K562 (cell line): ENCODE measurements around the gene GOLIM4. TPM values are rescaled to one million over a fixed set of nuclear protein-coding genes. Genes with fewer than 3 reads are reported as not detected.

Experiments
- ARID1B ChIP-seq: fragments of 450-650 bp; IDR thresholded peaks from 2 replicates; pipeline ENCODE4 v1.6.1; 2016; ENCODE audit warnings: antibody characterized with exemption, mild to moderate bottlenecking, inconsistent platforms
- KHSRP ChIP-seq: fragments of 450-650 bp; IDR thresholded peaks from 2 replicates; pipeline ENCODE4 v1.6.1; 2017
- MEIS2 ChIP-seq: fragments of 450-650 bp; IDR thresholded peaks from 2 replicates; pipeline ENCODE4 v1.6.1; 2014; ENCODE audit warnings: mild to moderate bottlenecking; ENCODE audit not compliant: partially characterized antibody
- NBN ChIP-seq: fragments of 450-650 bp; IDR thresholded peaks from 2 replicates; pipeline ENCODE4 v1.6.1; 2016; ENCODE audit warnings: low read depth, mild to moderate bottlenecking
- NCOA1 ChIP-seq: fragments of 450-650 bp; IDR thresholded peaks from 2 replicates; pipeline ENCODE4 v1.6.1; 2016; ENCODE audit warnings: low read depth
- NFIC ChIP-seq: fragments of 450-650 bp; IDR thresholded peaks from 2 replicates; pipeline ENCODE4 v1.6.1; 2017; ENCODE audit warnings: mild to moderate bottlenecking, inconsistent platforms
- NFXL1 ChIP-seq: fragments of 450-650 bp; formaldehyde crosslinking; IDR thresholded peaks from 2 replicates; pipeline ENCODE4 v1.4.0; 2021; ENCODE audit warnings: mild to moderate bottlenecking
- TBP ChIP-seq: optimal IDR thresholded peaks from 2 replicates; pipeline ENCODE3; 2011; ENCODE audit warnings: low read depth, low read length, improper control_type of control experiment
- ZNF124 ChIP-seq: sonication (generic); formaldehyde crosslinking; IDR thresholded peaks from 2 replicates; pipeline ENCODE4 v1.8.1; 2022; ENCODE audit warnings: missing genetic modification reagents
- polyA plus RNA-seq, 8 experiments: library from polyadenylated mRNA; depleted of rRNA in 4 of 8; stranded (reverse) in 5 of 8; unstranded in 3 of 8; fragments of >200 nt; fragmentation: Nextera tagmentation in 2 of 8; fragmentation: Illumina TruSeq in 1 of 8; extraction: Ambion mirVana in 2 of 8; extraction: Trizol in 1 of 8; gene quantifications; 2 replicates each; pipeline versions ENCODE4 v1.2.1 to v1.2.3, GENCODE V29; 2011 to 2014; ENCODE audit warnings: inconsistent platforms in 1 of 8, missing spikeins in 1 of 8
- total RNA-seq, 7 experiments: library from RNA; depleted of rRNA in 6 of 7; stranded (reverse); fragments of >200 nt in 6 of 7; fragmentation: Illumina TruSeq in 2 of 7; extraction: Trizol in 2 of 7; gene quantifications; 2 replicates each; pipeline versions ENCODE4 v1.2.1 to v1.2.3, GENCODE V29; 2011 to 2021; ENCODE audit warnings: low replicate concordance in 1 of 7
- TF ChIP-seq, protein P1 (sequence below), 2 experiments: fragments of 450-650 bp in 1 of 2; sonication (generic) in 1 of 2; formaldehyde crosslinking in 1 of 2; IDR thresholded peaks; 2 replicates each; pipeline versions ENCODE4 v1.7.1 to v1.9.0; 2016 to 2022; ENCODE audit warnings: inconsistent platforms in 1 of 2, mild to moderate bottlenecking in 1 of 2, missing genetic modification reagents in 1 of 2
- TF ChIP-seq, protein P2 (sequence below), 2 experiments: IDR thresholded peaks in 1 of 2; conservative IDR thresholded peaks in 1 of 2; 2 replicates each; pipeline ENCODE4 v1.6.1; 2016; ENCODE audit warnings: low read depth in 2 of 2, mild to moderate bottlenecking in 1 of 2, missing compliant biosample characterization in 1 of 2, missing genetic modification characterization in 1 of 2, moderate library complexity in 1 of 2
- TF ChIP-seq, protein P3 (sequence below), 2 experiments: IDR thresholded peaks; 2 replicates each; pipeline ENCODE4 v1.6.1; 2012; ENCODE audit warnings: improper control_type of control experiment in 2 of 2, low read depth in 2 of 2, low read length in 2 of 2, borderline replicate concordance in 1 of 2
- TF ChIP-seq, protein P4 (sequence below): fragments of 450-650 bp; IDR thresholded peaks from 2 replicates; pipeline ENCODE4 v1.6.1; 2016; ENCODE audit warnings: low read depth, mild to moderate bottlenecking, moderate library complexity

GOLIM4 gene
- total and polyA plus RNA-seq, 9 of the 15 experiments (the other 6 are each of a cell fraction or from before 2014, with no cell fraction given) = 9.3 to 39.4 (median 31.0) TPM

DNA sequence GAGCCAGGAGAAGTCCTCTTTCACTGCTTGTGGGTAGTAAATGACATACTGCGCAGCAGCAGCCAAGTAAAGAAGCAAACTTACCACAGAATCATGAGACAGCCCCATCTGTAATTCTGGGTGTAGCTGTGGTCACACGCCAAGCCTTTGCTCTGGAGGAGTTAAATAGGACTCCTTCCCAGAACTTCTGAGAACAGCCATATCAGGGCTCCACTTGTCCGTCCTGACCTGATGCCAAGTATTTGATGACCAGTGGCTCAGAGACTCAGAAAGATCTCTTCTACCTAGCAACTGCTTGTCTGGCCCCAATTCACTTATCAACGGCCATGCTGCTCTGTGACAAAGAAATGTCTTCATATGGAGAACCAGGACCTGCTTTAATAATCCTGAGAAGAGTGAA is 20.6 kb upstream of the GOLIM4 start (continued):
- TF ChIP-seq, protein P1, sequence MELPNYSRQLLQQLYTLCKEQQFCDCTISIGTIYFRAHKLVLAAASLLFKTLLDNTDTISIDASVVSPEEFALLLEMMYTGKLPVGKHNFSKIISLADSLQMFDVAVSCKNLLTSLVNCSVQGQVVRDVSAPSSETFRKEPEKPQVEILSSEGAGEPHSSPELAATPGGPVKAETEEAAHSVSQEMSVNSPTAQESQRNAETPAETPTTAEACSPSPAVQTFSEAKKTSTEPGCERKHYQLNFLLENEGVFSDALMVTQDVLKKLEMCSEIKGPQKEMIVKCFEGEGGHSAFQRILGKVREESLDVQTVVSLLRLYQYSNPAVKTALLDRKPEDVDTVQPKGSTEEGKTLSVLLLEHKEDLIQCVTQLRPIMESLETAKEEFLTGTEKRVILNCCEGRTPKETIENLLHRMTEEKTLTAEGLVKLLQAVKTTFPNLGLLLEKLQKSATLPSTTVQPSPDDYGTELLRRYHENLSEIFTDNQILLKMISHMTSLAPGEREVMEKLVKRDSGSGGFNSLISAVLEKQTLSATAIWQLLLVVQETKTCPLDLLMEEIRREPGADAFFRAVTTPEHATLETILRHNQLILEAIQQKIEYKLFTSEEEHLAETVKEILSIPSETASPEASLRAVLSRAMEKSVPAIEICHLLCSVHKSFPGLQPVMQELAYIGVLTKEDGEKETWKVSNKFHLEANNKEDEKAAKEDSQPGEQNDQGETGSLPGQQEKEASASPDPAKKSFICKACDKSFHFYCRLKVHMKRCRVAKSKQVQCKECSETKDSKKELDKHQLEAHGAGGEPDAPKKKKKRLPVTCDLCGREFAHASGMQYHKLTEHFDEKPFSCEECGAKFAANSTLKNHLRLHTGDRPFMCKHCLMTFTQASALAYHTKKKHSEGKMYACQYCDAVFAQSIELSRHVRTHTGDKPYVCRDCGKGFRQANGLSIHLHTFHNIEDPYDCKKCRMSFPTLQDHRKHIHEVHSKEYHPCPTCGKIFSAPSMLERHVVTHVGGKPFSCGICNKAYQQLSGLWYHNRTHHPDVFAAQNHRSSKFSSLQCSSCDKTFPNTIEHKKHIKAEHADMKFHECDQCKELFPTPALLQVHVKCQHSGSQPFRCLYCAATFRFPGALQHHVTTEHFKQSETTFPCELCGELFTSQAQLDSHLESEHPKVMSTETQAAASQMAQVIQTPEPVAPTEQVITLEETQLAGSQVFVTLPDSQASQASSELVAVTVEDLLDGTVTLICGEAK (IDR thresholded peaks at IDR 0.05) = no peak
- TF ChIP-seq, protein P1 (CRISPR knock-in tag; IDR thresholded peaks at IDR 0.05) = no peak
- TF ChIP-seq ARID1B (peak; percentile 73), NFXL1 (CRISPR knock-in tag) (no peak), NFIC (peak; percentile 86), NBN (peak; percentile 70; the same call in 1 of the 2 replicates), TBP (peak; percentile 70), NCOA1 (no peak), MEIS2 (peak; percentile 61), ZNF124 (CRISPR knock-in tag) (no peak), KHSRP (no peak)
- TF ChIP-seq, protein P2, sequence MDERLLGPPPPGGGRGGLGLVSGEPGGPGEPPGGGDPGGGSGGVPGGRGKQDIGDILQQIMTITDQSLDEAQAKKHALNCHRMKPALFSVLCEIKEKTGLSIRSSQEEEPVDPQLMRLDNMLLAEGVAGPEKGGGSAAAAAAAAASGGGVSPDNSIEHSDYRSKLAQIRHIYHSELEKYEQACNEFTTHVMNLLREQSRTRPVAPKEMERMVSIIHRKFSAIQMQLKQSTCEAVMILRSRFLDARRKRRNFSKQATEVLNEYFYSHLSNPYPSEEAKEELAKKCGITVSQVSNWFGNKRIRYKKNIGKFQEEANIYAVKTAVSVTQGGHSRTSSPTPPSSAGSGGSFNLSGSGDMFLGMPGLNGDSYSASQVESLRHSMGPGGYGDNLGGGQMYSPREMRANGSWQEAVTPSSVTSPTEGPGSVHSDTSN (CRISPR knock-in tag; IDR thresholded peaks at IDR 0.05; ENCODE audit: low read depth) = no peak
- TF ChIP-seq, protein P2 (tag; conservative IDR thresholded peaks at IDR 0.05; ENCODE audit: low read depth) = 0 out of 2 replicates have a peak, but pooled peaks have one; percentile 21
- TF ChIP-seq, protein P3, sequence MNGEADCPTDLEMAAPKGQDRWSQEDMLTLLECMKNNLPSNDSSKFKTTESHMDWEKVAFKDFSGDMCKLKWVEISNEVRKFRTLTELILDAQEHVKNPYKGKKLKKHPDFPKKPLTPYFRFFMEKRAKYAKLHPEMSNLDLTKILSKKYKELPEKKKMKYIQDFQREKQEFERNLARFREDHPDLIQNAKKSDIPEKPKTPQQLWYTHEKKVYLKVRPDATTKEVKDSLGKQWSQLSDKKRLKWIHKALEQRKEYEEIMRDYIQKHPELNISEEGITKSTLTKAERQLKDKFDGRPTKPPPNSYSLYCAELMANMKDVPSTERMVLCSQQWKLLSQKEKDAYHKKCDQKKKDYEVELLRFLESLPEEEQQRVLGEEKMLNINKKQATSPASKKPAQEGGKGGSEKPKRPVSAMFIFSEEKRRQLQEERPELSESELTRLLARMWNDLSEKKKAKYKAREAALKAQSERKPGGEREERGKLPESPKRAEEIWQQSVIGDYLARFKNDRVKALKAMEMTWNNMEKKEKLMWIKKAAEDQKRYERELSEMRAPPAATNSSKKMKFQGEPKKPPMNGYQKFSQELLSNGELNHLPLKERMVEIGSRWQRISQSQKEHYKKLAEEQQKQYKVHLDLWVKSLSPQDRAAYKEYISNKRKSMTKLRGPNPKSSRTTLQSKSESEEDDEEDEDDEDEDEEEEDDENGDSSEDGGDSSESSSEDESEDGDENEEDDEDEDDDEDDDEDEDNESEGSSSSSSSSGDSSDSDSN (IDR thresholded peaks at IDR 0.05; ENCODE audit: borderline replicate concordance in 1 of 2, low read depth in 2 of 2, low read length in 2 of 2) = peak; percentile 64 to 81; a peak in 3 of 4 replicates
- TF ChIP-seq, protein P4, sequence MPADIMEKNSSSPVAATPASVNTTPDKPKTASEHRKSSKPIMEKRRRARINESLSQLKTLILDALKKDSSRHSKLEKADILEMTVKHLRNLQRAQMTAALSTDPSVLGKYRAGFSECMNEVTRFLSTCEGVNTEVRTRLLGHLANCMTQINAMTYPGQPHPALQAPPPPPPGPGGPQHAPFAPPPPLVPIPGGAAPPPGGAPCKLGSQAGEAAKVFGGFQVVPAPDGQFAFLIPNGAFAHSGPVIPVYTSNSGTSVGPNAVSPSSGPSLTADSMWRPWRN = peak; percentile 75
- TF ChIP-seq, all 486 proteins: peak for 80
